ENCODE results near the gene SUPT20HL2.

- TF ChIP-seq POLR2A (IDR thresholded peaks at IDR 0.05) (no peak), EP300 (IDR thresholded peaks at IDR 0.05; ENCODE audit: low read depth) (no peak), CTCF (IDR thresholded peaks at IDR 0.05) (no peak), POLR2AphosphoS5 (IDR thresholded peaks at IDR 0.05) (no peak)
These were observed 34.0 kb upstream of the SUPT20HL2 start for GRCh38 chrX:24347881-24348280.

Data from transverse colon (tissue), 4 donors.